ENCODE measurements around the gene MBNL2. TPM values are rescaled to one million over a fixed set of nuclear protein-coding genes. Genes with fewer than 3 reads are reported as not detected.

MBNL2 gene
- total RNA-seq, 1 donor from 2014 or later, result 66.7 TPM

DNA sequence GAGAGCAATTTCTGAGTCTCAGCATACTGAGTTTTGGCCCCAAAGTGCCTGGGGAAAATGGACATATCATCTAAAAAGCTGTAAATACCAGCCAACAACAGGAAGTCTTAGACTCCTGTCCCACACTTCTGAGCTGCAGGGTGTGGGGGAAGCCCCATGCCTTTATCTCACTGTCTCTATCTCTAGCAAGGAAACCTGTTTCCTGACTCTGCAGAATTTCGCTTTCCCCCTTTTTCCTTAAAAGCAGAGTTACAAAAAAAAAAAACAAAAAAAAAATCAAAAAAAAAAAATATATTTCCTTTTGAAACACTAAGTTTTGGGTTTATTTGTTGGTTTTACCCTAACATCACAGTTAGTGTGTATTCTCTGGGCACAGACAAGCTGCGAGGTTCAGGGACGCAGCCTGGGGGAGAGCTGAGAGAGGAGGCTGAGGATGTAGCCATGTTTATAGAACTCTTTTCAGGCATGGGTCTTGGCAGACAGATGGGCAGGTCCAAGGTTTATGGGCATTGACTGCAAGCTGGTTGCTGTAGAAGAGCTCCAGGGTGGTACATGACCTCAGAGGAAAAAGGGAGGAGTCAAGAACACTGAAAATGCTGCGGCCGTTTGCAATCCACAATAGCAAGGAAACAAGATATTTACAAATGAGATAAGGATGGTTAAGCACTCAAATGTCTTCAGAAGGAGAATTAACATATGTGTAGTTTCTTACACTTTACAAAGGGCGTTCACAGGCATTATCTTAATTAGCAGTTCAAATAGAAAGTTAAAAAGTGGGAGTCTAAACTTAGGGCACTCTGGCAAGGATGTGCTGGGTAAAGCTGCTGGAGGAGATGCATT, 4.9 kb downstream of the MBNL2 start:
- intact Hi-C loops (cut with micrococcal nuclease), result no loop called here
- DNase-seq (no peak), ATAC-seq (peak; percentile 1)

DNA sequence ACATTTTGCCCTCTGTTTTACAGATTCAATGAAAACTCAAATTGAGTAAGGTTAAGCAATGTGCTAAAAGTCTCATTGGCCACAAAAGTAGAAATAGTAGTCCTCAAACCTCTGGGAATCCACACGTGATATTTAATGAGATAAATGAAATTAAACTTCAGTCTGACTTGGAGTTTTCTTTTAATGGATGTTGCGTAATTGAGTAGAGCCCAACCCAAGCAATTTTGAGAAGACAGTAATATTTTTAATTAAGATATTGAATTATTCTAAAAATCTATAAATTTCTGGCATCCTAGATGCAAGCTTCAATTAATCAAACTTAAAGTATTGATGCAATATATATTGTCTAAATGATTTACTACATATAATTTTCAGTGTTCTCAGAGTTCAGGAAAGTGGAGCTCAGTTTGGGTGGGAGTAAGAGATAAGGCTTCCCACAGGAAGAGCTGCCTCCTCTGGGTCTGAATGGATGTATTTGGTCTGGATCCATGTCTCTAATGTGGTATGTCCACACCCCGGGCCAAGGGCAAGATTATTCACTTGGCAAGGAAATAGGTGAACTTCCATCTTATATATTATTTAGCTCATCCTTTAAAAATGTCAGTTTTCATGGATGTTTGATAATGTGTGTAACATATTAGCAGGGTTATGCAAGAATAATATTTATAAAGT, 6.9 kb downstream of the MBNL2 start:
- ATAC-seq, result no peak
- no peak for DNase-seq
- intact Hi-C loops (cut with micrococcal nuclease), result no loop called here

DNA sequence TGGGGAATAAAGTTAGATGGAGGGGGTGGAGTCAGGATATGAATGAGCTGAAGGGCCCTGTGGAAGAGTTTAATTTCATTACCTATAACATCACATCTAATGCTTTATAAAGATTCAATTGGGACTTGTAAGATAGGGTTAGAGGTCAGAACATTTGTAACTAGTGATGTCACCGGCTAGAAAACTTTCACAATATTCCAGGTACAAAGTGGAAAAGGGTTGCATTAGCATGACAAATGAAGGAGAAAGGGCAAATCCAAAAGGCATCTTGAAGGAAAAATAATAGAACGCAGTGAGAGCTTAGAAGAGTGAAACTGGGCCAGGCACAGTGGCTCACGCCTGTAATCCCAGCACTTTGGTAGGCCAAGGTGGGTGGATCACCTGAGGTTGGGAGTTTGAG, 7.6 kb downstream of the MBNL2 start:
- intact Hi-C loops (cut with micrococcal nuclease), result no loop called here
- no peak for ATAC-seq
- no peak for DNase-seq

DNA sequence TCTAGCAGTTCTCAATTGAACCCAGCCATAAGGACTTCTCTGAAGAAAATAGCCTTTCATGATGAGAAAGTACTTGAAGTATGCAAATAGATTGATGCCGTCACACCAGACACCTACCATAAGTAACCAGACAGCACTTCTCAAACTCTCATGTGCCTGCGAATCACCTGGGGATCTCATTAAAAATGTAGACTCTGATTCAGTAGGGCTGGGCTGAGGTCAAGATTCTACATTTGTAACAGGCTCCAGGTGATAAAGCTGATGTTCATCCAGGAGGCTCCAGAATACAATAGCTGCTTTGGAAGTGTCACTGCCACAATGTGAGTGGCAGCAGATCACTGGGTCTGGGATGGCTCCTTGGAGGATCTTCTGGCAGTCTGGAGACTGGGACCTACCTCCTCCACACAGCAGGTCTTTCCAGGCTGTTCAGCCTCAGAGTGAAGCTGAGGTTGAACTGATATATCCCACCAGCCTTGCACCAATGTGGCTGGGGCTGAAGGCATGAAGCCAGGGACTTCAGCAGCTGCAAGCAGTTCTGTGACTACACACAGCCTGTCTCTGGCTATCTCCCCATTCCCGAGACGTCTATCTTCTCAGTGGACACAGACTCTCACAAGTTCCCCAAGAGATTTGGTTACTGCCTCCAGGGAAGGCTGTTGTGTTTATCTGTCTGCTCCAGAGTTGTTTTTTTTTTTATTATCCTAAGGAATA, 9.1 kb downstream of the MBNL2 start:
- intact Hi-C loops (cut with micrococcal nuclease), result no loop called here
- peak; percentile 55 for DNase-seq
- peak; percentile 49 for ATAC-seq

DNA sequence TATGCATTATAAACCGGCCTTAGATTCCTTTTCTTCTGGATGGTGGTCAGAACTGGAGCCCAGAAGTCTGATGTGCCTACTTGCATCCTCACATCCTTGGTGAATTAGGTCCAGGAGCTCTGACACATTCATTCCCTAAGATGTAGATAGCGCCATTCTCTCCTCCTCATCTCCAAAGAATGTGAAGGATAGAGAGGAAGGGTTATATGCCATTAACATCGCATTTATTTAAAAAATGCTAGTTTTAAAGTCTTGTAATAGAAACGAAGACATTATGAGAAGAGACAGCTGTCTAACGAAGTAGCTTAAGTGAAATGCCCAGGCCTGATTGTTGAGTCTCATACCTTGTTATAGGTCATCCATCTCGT, 9.7 kb downstream of the MBNL2 start:
- DNase-seq (no peak), ATAC-seq (no peak)
- intact Hi-C loops (cut with micrococcal nuclease), result no loop called here

DNA sequence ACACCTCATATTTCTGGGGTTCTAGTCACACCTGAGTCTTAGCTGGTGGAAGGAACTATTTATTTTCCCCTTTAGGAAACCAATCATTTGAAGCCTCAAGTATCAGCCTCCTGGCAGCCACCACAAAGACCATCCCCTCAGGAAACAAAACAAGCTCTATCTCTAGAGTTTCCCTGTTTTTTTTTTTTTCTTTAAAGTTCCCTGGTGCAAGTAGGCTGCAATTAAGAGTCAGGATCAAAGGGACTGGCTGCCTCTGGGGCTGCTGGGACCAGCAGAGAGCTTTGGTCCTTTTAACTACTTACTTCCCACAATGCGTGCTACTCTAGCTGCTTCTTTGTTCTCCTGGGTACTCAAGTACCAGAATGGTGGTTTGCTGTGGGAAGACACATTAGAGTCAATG, 11.4 kb downstream of the MBNL2 start:
- DNase-seq, result no peak
- intact Hi-C loops (cut with micrococcal nuclease), result no loop called here
- ATAC-seq, result no peak

DNA sequence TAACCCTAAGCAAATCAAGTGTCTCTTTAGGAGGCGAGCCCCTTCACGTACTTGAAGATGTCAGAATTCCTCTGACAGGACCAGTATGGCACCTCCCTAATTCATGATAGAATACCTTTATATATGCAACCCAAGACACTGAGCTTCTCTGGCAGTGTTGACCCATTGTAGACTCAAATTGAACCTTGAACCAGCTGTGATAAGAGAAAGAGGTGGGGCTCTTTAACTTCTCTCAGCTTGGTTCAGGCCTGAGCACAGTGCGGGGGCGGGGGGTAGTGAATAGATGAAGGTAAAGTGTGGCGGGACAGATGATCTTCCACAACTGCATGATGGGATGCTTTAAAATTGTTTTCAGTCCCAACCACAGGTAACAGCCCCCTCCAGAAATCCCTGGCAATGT, 12.1 kb downstream of the MBNL2 start:
- intact Hi-C loops (cut with micrococcal nuclease), result no loop called here
- ATAC-seq (no peak), DNase-seq (no peak)

DNA sequence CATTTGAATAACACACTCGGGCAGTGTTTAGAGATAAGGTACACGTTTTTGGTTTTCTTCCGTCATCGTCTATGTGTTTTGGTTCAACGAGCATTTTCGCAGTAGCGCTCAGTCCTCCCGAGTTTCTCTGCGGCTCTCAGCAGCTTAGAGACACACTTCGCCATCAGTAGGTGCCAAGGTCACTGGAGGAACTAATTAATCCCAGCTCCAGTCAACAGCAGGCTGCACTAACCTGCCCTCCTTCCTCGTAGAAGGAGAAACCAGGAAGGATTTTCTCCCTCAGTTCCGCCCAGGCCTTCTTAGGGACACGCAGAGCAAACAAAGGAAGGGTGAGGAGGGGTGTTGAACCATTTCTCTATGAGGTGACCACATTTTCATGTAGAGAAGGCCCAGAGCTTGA, 12.6 kb downstream of the MBNL2 start:
- intact Hi-C loops (cut with micrococcal nuclease), result no loop called here
- ATAC-seq (no peak), DNase-seq (no peak)

DNA sequence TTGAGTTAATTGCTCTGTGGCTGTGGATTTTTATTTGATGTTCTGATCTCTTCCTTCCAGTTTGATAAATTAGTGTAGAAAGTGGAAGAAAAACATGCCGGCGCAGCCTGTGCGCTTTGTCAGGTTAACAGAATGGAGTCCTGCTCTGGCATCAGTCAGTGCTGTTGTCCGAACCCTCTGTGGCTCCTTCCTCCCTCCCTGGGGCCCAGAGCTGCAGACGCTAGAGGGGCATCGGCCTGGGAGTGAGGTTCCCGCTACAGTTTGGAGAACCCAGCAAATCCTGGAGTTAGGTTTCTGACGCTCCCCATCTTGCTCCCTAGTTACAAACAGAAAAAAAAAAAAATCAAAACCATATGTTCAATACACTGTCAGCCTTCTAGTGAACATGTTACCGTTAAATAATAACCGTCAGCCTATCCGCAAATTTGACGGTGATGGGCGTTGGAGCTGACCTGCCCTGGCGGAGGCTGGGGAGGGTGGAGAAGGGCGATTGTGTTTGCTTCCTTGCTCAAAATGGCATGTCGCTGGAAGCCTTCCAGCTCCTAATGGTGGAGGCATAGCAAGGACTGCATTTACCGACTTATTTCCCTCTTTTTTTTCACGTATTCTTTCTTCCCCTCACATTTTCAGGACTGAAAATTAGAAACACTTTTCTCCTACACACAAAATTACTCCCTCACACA, 13.6 kb downstream of the MBNL2 start:
- peak; percentile 10 for ATAC-seq
- intact Hi-C loops (cut with micrococcal nuclease), result no loop called here
- DNase-seq, result no peak

DNA sequence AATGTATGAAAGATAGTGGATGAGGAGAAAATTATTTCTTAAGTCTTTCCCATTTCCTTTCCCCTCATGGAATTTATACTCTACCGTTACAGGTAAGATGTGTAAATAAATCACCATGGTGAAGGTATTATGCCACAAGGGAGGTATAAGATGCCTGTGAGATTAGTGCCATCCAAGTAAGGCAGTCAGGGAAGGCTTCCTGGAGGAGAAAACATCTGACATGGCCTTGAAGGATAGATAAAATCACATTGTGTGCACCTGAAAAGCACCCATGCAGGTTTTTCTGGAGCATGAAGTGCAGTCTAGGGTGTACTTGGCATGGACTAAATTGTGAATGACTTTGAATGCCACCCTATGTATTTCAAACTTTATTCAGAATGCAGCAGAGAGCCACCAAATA, 15.3 kb downstream of the MBNL2 start:
- DNase-seq, result no peak
- intact Hi-C loops (cut with micrococcal nuclease), result no loop called here
- ATAC-seq, result no peak

DNA sequence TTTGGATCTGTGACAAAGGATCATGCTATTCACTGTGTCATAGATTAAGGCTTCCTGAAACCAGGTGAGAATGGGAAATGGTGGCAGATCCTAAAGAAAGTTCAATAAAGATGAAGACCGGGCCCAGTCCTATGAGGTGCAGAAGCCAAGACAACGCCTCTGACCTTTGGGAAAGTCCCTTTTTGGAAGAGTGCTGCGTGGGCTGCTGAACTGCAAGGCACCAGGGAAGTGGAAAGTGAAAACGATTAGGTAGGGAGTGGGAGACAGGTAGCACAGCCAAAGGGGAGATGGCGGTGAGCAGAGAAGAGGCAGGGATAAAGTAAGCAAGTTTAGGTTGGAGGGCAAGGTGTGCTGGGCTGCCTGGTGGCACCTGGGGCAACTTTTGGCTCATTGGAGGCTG, 16.3 kb downstream of the MBNL2 start:
- DNase-seq, result no peak
- ATAC-seq, result no peak
- intact Hi-C loops (cut with micrococcal nuclease), result no loop called here

DNA sequence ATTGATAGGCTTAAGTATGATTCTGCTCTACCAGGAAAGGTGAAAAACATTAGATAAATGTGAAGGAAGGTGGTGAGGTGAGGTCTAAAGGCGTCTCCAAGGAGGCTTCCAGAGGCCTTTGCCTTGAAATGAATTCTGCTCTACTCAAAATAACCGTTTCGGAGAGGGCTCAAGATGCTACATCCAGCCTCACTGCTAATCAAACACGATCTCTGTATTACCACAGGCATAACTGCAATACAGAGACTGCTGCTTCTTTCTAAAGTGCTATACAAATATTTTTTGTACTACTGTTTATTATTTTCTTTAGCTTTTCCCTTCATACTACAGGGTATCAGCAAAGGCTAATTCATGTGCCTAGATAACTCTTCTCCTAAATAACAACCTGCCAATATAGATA, 16.8 kb downstream of the MBNL2 start:
- no peak for DNase-seq
- intact Hi-C loops (cut with micrococcal nuclease), result no loop called here
- no peak for ATAC-seq

DNA sequence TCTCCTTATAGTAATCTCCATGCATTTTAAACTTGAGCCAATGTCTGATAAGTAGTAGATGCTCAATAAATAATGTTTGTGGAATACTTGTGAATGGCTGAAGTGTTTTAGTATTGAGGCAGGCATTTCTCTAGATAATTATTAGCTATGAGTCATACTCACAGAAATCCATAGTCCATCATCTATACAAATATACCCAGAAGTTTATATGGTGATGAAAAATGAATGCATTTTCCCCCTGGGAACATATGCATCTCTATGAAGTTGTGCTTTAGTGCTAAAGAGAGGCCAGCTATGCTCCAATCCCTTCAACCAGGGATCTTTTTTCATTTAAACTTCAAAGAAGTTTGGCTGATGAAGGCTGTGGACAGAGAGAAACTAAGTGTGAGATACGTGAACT, 17.2 kb downstream of the MBNL2 start:
- no peak for ATAC-seq
- DNase-seq, result no peak
- intact Hi-C loops (cut with micrococcal nuclease), result no loop called here

DNA sequence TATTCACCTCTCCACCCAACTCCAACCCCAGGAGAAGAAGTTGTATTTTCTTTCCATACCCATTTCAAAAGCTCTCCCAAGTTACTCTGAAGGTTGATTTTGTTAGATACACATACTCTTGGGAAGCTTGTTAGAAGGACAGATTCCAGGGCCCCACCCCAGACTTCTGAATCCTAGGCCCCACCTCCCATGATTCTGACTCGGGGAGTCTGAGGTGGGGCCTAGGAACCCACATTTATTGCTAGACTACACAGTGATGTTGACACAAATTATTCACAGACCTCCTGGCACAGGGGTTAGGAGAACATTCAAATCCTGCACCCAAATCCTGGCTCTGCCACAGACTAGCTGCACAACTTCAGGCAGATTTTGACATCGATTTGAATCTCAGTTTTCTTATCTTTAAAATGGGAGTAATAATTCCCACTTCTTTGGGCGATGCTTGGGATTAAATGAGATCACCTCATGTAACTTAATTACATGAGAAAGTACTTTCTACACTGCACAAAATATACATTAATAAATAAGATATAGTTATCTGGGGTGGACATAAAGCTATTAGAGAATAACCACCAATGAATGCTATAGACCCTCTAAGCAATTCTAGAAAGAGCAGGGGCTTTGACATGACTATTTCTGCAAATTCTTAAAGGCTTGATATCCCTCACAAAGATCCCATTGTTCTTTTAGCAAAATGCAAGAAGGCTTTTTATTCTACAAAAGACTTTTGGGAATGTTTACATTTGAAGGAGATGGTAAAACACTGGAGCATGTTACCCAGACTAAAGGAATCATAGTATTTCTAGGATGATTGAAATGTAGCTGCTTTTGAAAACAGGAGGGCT, 18.0 kb downstream of the MBNL2 start:
- DNase-seq (no peak), ATAC-seq (peak; percentile 1)
- intact Hi-C loops (cut with micrococcal nuclease), result no loop called here

DNA sequence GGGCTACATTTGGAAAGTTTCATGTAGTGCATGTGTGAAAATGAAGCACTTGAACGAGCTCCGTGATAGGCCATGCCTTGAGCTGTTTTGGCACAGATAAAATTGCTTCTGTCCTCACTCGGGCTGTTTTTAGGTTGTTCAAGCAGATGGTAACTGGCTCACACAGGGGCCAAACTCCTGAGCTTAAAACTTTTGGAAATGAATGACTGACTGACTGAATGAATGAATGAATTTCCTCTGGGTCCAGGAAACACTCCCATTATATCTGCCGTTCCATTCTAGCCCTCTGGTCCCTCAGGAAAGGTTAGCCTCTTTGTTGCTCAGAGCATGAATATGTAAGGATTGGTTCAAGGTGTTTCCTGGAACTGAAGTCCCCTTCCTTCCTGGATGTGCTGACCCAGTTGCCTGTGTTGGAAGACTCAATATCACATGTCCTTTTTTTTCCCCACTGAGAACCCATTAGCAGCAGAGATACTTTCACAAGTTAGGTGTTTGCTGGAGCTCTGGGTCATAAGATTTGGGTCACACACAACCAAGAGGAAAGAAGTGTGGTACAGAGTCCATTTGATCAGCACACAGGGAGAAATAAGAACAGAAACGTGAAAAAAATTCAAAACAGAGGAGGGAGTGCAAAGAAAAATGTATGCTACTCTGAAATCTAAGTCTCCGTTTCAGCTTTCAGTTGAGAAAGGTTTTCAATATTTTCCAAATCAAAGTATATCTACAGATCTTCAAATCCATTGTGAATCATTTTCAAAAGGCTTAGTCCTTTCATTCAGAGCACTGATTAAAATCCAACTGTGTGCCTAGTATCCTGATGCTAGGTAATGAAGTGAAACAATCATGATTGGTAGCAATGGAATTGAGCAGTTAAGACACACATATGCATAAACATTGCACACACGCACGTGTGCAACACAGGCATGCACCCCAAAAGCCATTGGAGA, 18.9 kb downstream of the MBNL2 start:
- DNase-seq, result no peak
- intact Hi-C loops (cut with micrococcal nuclease), result no loop called here
- peak; percentile 76 for ATAC-seq

DNA sequence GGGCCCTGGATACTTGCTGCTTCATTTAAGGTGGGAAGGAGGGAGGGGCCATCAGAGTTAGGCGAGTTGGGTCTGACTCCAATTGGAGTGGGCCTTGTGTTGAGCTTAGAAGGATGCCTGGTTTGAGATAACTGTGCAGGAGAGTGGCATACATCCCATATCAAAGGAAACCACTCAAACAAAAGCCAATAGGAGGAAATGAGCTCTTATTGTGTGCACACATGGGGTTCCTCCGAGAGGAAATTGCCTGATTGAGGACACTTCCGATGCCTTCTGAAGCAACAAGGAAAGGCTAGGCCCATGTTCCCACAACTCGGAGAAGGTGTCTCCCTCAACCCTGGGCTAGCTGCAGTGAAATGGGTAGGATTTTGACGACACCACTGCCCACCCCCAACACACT, 19.6 kb downstream of the MBNL2 start:
- intact Hi-C loops (cut with micrococcal nuclease), result no loop called here
- DNase-seq, result no peak
- ATAC-seq, result peak; percentile 25

DNA sequence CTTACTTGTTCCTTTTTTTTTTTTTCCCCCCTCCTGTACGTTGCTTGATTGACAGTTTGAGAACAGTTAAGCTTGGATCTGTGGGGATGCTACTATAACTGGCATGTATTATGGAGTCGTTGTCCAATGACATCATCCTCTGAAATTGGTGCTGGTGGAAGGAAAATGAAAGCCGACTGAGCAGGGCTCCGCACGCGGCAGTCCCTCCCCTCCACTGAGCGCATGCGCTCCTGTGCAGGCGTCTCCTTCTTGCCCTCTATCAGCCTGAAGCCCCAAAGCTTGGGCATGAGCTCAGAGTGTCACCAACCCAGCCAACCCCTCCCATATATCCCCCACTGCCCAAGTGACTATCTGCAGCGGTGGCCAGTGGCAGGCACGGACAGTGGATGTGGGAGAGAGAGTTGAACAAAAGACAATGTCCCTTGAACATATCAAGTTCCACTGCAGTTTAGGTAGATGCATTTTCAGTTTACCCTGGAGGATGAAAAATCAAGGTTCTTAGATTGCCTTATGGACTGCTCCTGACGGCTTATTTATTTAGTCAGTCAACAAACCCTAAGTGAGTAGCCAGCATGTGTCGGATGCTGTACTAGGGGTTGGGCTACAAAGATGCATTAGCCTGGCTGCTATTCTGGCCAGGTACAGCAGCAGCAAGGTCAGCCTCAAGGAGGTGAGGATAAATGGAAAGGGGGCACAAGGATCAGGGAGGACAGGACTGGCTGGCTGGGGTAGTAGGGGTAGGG, 20.8 kb downstream of the MBNL2 start:
- DNase-seq (peak; percentile 60), ATAC-seq (peak; percentile 58)
- intact Hi-C loops (cut with micrococcal nuclease), result no loop called here

Measured in left ventricle myocardium superior (tissue), 1 donor.